A549 (cell line): ENCODE measurements around the gene SUSD1. TPM values are rescaled to one million over a fixed set of nuclear protein-coding genes. Genes with fewer than 3 reads are reported as not detected.

Source experiments
- ATAC-seq, 2 experiments: fragments of 200-7000 bp in 1 of 2; fragments of >200 bp in 1 of 2; cut with Nextera tagmentation in 1 of 2; cut with Tn5 transposase in 1 of 2; 3 replicates each; pipeline versions ENCODE4 v1.8.0 to v1.9.1; 2018 to 2020; ENCODE audit warnings: mild to moderate bottlenecking in 1 of 2, moderate library complexity in 1 of 2
- CTCF ChIA-PET: fragments of 300-600 bp; sonication (Branson Sonifier 250); formaldehyde crosslinking; extraction: SDS; loops from one replicate; lab custom pipeline; 2021; ENCODE audit warnings: antibody characterized with exemption, inconsistent platforms; lab: Yijun Ruan, JAX
- POLR2A ChIA-PET: fragments of 350-600 bp; formaldehyde crosslinking; extraction: SDS; loops from one replicate; lab custom pipeline; 2021; ENCODE audit warnings: antibody characterized with exemption, inconsistent platforms; lab: Yijun Ruan, JAX
- DNase-seq, 2 experiments: peaks; one replicate each; pipeline versions ENCODE4 v3.0.0 to v3.0.0-alpha.2; 2011 to 2016; ENCODE audit warnings: low read depth in 1 of 2, low spot score in 1 of 2
- FAIRE-seq: peaks from 2 replicates; lab custom pipeline; 2011; peaks lifted over from hg19 to GRCh38; lab: Jason Lieb, UNC
- H3K27ac ChIP-seq, 2 experiments: fragments of >200 bp; sonication (Bioruptor Twin); formaldehyde crosslinking; 3 replicates each; pipeline ENCODE4 v1.5.1; 2016 to 2017
- H3K4me1 ChIP-seq: fragments of >200 bp; sonication (Bioruptor Twin); formaldehyde crosslinking; 3 replicates; pipeline ENCODE4 v1.6.1; 2016
- H3K4me2 ChIP-seq: fragments of >200 bp; sonication (Bioruptor Twin); formaldehyde crosslinking; 3 replicates; pipeline ENCODE4 v1.6.1; 2016
- H3K4me3 ChIP-seq: fragments of >200 bp; sonication (Bioruptor Twin); formaldehyde crosslinking; 3 replicates; pipeline ENCODE4 v1.5.1; 2016
- H3K9me3 ChIP-seq: fragments of >200 bp; sonication (Bioruptor Twin); formaldehyde crosslinking; 3 replicates; pipeline ENCODE4 v1.6.1; 2016
- BHLHE40 ChIP-seq: IDR thresholded peaks from 2 replicates; pipeline ENCODE4 v1.6.1; 2012; ENCODE audit warnings: low read depth, low read length, inconsistent platforms
- CEBPB ChIP-seq, 2 experiments: fragments of >200 bp in 1 of 2; sonication (Bioruptor Twin) in 1 of 2; formaldehyde crosslinking in 1 of 2; IDR thresholded peaks; 2 replicates each; pipeline ENCODE4 v1.6.1; 2012 to 2016
- EHF ChIP-seq: fragments of 250-450 bp; sonication (Bioruptor Pico); IDR thresholded peaks from 2 replicates; pipeline ENCODE4 v1.5.0; 2020; ENCODE audit warnings: mild to moderate bottlenecking
- FOXS1 ChIP-seq: fragments of 250-450 bp; sonication (Bioruptor Pico); IDR thresholded peaks from 2 replicates; pipeline ENCODE4 v1.5.0; 2020; ENCODE audit warnings: mild to moderate bottlenecking, moderate library complexity
- MAFK ChIP-seq: fragments of 450-650 bp; IDR thresholded peaks from 2 replicates; pipeline ENCODE4 v1.6.1; 2014; ENCODE audit not compliant: partially characterized antibody
- NR3C1 ChIP-seq: fragments of >200 bp; sonication (Bioruptor Twin); formaldehyde crosslinking; IDR thresholded peaks from 3 replicates; pipeline ENCODE4 v1.6.1; 2017
- RAD21 ChIP-seq, 2 experiments: fragments of >200 bp in 1 of 2; sonication (Bioruptor Twin) in 1 of 2; formaldehyde crosslinking in 1 of 2; IDR thresholded peaks in 1 of 2; conservative IDR thresholded peaks in 1 of 2; 2 replicates in 1 of 2; 3 replicates in 1 of 2; pipeline ENCODE4 v1.6.1; 2012 to 2018; ENCODE audit warnings: inconsistent platforms in 1 of 2
- SMC3 ChIP-seq: fragments of >200 bp; sonication (Bioruptor Twin); formaldehyde crosslinking; IDR thresholded peaks from 3 replicates; pipeline ENCODE4 v1.6.1; 2018; ENCODE audit warnings: inconsistent platforms
- SREBF2 ChIP-seq: fragments of 450-650 bp; IDR thresholded peaks from 2 replicates; pipeline ENCODE4 v1.6.1; 2014; ENCODE audit warnings: mild to moderate bottlenecking, moderate library complexity
- WGBS: methylation state at CpG from one replicate; pipeline ENCODE4 v1.1.6; 2017; ENCODE audit errors: missing lambda C conversion rate; 5-methylcytosine and 5-hydroxymethylcytosine counted together
- polyA plus RNA-seq, 4 experiments: library from polyadenylated mRNA; depleted of rRNA in 3 of 4; stranded (reverse); fragments of >200 nt; fragmentation: RNase III in 1 of 4; extraction: RNeasy Plus Mini Kit Qiagen cat#74134 plus additional on column Dnase treatment in 1 of 4; gene quantifications; 2 replicates in 3 of 4; 3 replicates in 1 of 4; pipeline ENCODE4 v1.2.3, GENCODE V29; 2011 to 2017
- TF ChIP-seq, protein P1 (sequence below): fragments of 450-650 bp; IDR thresholded peaks from 2 replicates; pipeline ENCODE4 v1.6.1; 2014; ENCODE audit warnings: antibody characterized with exemption
- TF ChIP-seq, protein P2 (sequence below): fragments of 200-600 bp; sonication (generic); IDR thresholded peaks from 2 replicates; pipeline ENCODE4 v1.6.1; 2016; ENCODE audit warnings: antibody characterized with exemption, mild to moderate bottlenecking, moderate library complexity
- TF ChIP-seq, protein P3 (sequence below): fragments of >200 bp; sonication (Bioruptor Twin); formaldehyde crosslinking; IDR thresholded peaks from 2 replicates; pipeline ENCODE4 v1.6.1; 2016
- TF ChIP-seq, protein P4 (sequence below): fragments of >200 bp; sonication (Bioruptor Twin); formaldehyde crosslinking; IDR thresholded peaks from 3 replicates; pipeline ENCODE4 v1.5.1; 2016
- TF ChIP-seq, protein P5 (sequence below): fragments of >200 bp; sonication (Bioruptor Twin); formaldehyde crosslinking; IDR thresholded peaks from 3 replicates; pipeline ENCODE4 v1.6.1; 2016
- TF ChIP-seq, protein P6 (sequence below): IDR thresholded peaks from 2 replicates; pipeline ENCODE4 v1.6.1; 2012

Gene SUSD1
- polyA plus RNA-seq, 2 of the 4 experiments (the other 2 are of a cell fraction), result 15.7 to 18.6 TPM

DNA sequence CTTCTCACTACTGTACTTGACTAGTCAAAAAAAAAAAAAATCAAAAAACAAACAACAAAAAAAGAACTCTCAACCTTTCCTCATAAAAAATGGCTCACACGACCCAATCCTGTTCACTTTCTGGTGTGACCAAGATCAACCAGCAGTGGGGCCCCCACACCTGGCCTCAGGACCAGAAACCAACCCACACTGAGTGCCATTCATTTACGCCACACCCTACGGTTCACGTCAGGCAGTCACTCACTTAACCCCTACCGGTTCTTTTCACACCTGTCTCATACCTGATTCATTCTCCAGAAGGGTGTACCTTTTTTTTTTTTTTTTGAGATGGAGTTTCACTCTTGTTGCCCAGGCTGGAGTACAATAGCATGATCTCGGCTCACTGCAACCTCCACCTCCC is 5.7 kb downstream of the SUSD1 start:
- no peak overlapping the region for H3K4me3 ChIP-seq
- POLR2A ChIA-PET, result no interaction called here
- no peaks in the 10 kb centered on the region for H3K9me3 ChIP-seq
- H3K27ac ChIP-seq, result peak overlapping the region in 1 of 2 experiments; percentile 8; a peak in 1 of 6 replicates
- no peak overlapping the region for H3K4me2 ChIP-seq
- ATAC-seq, result no peak
- 81% methylated on average over 6 of the region's 6 CpGs for WGBS
- CTCF ChIA-PET, result no interaction called here
- FAIRE-seq, result no peak
- peaks cover 54% of the 10 kb centered on the region for H3K4me1 ChIP-seq
- no peak for TF ChIP-seq MAFK
- no peak for TF ChIP-seq FOXS1 (CRISPR knock-in tag)
- TF ChIP-seq, protein P1, sequence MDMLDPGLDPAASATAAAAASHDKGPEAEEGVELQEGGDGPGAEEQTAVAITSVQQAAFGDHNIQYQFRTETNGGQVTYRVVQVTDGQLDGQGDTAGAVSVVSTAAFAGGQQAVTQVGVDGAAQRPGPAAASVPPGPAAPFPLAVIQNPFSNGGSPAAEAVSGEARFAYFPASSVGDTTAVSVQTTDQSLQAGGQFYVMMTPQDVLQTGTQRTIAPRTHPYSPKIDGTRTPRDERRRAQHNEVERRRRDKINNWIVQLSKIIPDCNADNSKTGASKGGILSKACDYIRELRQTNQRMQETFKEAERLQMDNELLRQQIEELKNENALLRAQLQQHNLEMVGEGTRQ, result no peak
- DNase-seq, result no peak

DNA sequence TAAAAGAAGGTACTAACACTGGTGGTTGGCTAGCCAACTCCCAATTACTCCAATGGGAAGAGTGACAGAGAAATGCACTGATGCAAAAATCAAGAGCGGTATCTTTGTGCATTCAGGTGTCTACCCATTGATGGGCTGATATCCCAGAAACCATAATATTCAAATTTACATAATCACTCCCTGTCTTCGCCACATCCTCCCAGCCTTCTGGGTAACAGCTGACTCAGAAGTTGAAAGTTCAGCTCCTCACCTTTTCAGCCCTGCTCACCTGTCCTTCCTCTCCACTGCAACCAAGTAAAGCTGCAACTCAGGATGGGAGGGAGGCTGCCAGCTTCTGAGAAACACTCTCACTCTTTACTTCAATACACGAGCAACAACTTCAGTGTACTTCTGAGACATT is 6.9 kb downstream of the SUSD1 start:
- ChIA-PET POLR2A (interaction anchor here (0.6 kb wide), 1 partner anchor 16 kb away, joined by 3 read pairs; no protein-coding TSS in a partner anchor), CTCF (interaction anchor here (0.8 to 1.5 kb wide), 4 partner anchors 16 to 165 kb away, joined by 3 to 5 read pairs (median 4); partner anchors contain the start of gene PTBP3)
- ATAC-seq (no peak), FAIRE-seq (no peak), DNase-seq (no peak)
- no peak overlapping the region for H3K4me3 ChIP-seq
- TF ChIP-seq, protein P2, sequence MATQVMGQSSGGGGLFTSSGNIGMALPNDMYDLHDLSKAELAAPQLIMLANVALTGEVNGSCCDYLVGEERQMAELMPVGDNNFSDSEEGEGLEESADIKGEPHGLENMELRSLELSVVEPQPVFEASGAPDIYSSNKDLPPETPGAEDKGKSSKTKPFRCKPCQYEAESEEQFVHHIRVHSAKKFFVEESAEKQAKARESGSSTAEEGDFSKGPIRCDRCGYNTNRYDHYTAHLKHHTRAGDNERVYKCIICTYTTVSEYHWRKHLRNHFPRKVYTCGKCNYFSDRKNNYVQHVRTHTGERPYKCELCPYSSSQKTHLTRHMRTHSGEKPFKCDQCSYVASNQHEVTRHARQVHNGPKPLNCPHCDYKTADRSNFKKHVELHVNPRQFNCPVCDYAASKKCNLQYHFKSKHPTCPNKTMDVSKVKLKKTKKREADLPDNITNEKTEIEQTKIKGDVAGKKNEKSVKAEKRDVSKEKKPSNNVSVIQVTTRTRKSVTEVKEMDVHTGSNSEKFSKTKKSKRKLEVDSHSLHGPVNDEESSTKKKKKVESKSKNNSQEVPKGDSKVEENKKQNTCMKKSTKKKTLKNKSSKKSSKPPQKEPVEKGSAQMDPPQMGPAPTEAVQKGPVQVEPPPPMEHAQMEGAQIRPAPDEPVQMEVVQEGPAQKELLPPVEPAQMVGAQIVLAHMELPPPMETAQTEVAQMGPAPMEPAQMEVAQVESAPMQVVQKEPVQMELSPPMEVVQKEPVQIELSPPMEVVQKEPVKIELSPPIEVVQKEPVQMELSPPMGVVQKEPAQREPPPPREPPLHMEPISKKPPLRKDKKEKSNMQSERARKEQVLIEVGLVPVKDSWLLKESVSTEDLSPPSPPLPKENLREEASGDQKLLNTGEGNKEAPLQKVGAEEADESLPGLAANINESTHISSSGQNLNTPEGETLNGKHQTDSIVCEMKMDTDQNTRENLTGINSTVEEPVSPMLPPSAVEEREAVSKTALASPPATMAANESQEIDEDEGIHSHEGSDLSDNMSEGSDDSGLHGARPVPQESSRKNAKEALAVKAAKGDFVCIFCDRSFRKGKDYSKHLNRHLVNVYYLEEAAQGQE, result no peak
- no peak for TF ChIP-seq SREBF2
- TF ChIP-seq, protein P3, sequence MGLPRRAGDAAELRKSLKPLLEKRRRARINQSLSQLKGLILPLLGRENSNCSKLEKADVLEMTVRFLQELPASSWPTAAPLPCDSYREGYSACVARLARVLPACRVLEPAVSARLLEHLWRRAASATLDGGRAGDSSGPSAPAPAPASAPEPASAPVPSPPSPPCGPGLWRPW, result no peak
- TF ChIP-seq EHF (CRISPR knock-in tag), result no peak
- TF ChIP-seq BHLHE40, result no peak
- no peak overlapping the region for H3K4me2 ChIP-seq
- whole genome bisulfite sequencing, result 50% methylated on average over 3 of the region's 3 CpGs
- H3K9me3 ChIP-seq, result no peaks in the 10 kb centered on the region
- H3K27ac ChIP-seq, result peak overlapping the region in 1 of 2 experiments; percentile 37; a peak in 3 of 6 replicates
- H3K4me1 ChIP-seq, result peaks cover 60% of the 10 kb centered on the region

DNA sequence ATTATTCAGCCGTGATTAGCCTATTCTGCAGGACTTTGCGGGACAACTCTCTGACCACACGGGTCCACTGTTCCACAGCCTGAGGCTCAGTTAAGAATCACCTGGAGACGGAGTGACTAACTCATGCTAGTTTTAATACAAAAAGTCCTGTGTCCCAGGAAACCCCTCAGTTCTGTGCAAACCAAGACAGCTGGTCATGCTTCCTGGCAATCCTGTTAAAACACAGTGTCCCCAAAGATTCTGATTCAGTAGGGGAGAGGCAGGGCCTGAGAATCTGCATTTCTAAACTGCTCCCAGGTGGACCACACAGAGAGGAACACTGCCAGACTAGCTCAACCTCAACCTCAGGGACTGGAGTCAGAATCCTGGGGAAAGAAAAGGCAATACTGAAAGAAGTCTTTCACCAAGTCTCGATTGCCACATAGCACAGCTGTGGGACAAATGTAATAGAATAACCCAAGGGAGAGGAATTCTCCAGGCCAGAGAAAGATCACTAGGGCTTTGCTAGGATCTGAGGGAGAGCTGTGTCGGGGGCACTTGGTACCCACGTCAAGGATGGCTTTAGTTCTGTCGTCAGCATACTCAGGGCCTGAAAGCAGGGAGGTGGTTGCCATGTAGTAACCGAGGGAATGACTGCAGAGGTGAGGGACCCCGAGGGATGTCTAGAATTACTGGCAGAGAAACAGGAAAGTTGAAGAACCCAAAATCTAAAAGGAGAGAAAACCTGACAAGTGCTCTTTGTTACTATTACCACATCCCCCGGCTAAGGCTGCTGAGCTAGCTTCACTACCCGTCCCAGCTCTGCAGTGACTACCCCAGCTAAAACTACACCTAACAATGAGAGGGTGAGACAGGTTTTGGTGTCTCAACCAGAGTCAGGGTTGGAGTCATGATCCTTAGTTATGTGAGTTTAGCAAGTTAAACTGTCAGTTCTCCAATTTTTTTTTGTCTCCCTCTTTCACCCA is 8.6 kb downstream of the SUSD1 start:
- Histone ChIP-seq H3K27ac (peak overlapping the region; percentile 66 to 82), H3K9me3 (no peaks in the 10 kb centered on the region), H3K4me1 (peaks cover 78% of the 10 kb centered on the region), H3K4me2 (peak overlapping the region; percentile 71), H3K4me3 (no peak overlapping the region)
- ATAC-seq, result peak; percentile 83 to 84
- CTCF ChIA-PET, result interaction anchor here (0.7 to 2.8 kb wide), 9 partner anchors 10 to 196 kb away, joined by 3 to 12 read pairs (median 5); no protein-coding TSS in a partner anchor
- 67% methylated on average over 12 of the region's 12 CpGs for WGBS
- FAIRE-seq, result no peak
- peak; percentile 51 to 59 for DNase-seq
- POLR2A ChIA-PET, result no interaction called here
- TF ChIP-seq, protein P4, sequence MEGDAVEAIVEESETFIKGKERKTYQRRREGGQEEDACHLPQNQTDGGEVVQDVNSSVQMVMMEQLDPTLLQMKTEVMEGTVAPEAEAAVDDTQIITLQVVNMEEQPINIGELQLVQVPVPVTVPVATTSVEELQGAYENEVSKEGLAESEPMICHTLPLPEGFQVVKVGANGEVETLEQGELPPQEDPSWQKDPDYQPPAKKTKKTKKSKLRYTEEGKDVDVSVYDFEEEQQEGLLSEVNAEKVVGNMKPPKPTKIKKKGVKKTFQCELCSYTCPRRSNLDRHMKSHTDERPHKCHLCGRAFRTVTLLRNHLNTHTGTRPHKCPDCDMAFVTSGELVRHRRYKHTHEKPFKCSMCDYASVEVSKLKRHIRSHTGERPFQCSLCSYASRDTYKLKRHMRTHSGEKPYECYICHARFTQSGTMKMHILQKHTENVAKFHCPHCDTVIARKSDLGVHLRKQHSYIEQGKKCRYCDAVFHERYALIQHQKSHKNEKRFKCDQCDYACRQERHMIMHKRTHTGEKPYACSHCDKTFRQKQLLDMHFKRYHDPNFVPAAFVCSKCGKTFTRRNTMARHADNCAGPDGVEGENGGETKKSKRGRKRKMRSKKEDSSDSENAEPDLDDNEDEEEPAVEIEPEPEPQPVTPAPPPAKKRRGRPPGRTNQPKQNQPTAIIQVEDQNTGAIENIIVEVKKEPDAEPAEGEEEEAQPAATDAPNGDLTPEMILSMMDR, result 0 out of 3 replicates have a peak, but pooled peaks have one; percentile 18
- TF ChIP-seq, protein P5, sequence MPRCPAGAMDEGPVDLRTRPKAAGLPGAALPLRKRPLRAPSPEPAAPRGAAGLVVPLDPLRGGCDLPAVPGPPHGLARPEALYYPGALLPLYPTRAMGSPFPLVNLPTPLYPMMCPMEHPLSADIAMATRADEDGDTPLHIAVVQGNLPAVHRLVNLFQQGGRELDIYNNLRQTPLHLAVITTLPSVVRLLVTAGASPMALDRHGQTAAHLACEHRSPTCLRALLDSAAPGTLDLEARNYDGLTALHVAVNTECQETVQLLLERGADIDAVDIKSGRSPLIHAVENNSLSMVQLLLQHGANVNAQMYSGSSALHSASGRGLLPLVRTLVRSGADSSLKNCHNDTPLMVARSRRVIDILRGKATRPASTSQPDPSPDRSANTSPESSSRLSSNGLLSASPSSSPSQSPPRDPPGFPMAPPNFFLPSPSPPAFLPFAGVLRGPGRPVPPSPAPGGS, result no peak
- TF ChIP-seq RAD21 (conservative IDR thresholded peaks at IDR 0.05 in 1 of 2, IDR thresholded peaks at IDR 0.05 in 1 of 2), result peak; percentile 41 to 48
- TF ChIP-seq, protein P6, sequence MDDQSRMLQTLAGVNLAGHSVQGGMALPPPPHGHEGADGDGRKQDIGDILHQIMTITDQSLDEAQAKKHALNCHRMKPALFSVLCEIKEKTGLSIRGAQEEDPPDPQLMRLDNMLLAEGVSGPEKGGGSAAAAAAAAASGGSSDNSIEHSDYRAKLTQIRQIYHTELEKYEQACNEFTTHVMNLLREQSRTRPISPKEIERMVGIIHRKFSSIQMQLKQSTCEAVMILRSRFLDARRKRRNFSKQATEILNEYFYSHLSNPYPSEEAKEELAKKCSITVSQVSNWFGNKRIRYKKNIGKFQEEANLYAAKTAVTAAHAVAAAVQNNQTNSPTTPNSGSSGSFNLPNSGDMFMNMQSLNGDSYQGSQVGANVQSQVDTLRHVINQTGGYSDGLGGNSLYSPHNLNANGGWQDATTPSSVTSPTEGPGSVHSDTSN, result no peak
- peak in 1 of 2 experiments; percentile 46; a peak in 1 of 4 replicates for TF ChIP-seq CEBPB (IDR thresholded peaks at IDR 0.05)
- peak; percentile 31; the same call in 1 of the 3 replicates for TF ChIP-seq SMC3
- TF ChIP-seq NR3C1, result no peak
